Common myeloid progenitor, CD34-positive (primary cell): ENCODE results near the gene C14orf132.

Experiments used
- CTCF ChIA-PET: fragments of 350-600 bp; sonication (Branson Sonifier 250); formaldehyde crosslinking; loops from one replicate; lab custom pipeline; 2021; ENCODE audit warnings: antibody characterized with exemption; lab: Charles Lee
- POLR2A ChIA-PET: fragments of 350-600 bp; sonication (Branson Sonifier 250); formaldehyde crosslinking; loops from one replicate; lab custom pipeline; 2021; ENCODE audit warnings: antibody characterized with exemption; lab: Charles Lee
- DNase-seq, 3 donors: peaks; one replicate each; pipeline versions ENCODE4 v3.0.0 to v3.0.0-alpha.2; 2013
- H3K27ac ChIP-seq, 2 experiments: 1 replicate in 1 of 2; 2 replicates in 1 of 2; pipeline ENCODE4 v1.7.0; 2013; ENCODE audit warnings: inconsistent platforms in 2 of 2, low read length in 2 of 2, mild to moderate bottlenecking in 2 of 2, low read depth in 1 of 2, moderate library complexity in 1 of 2; ENCODE audit not compliant: severe bottlenecking in 2 of 2, insufficient read depth in 1 of 2, poor library complexity in 1 of 2
- H3K27me3 ChIP-seq, 5 experiments: replicated peaks in 2 of 5; 1 replicate in 3 of 5; 2 replicates in 2 of 5; pipeline versions ENCODE4 v1.6.1 to v1.7.0; 2013; ENCODE audit warnings: low read length in 4 of 5, mild to moderate bottlenecking in 2 of 5, moderate library complexity in 2 of 5, inconsistent platforms in 1 of 5; ENCODE audit not compliant: insufficient read depth in 5 of 5, control insufficient read depth in 4 of 5
- H3K36me3 ChIP-seq, 4 experiments: 1 replicate in 2 of 4; 2 replicates in 2 of 4; pipeline versions ENCODE4 v1.6.1 to v1.7.0; 2013; ENCODE audit warnings: low read length in 3 of 4, control low read depth in 1 of 4, mild to moderate bottlenecking in 1 of 4; ENCODE audit not compliant: control insufficient read depth in 4 of 4, insufficient read depth in 4 of 4
- H3K4me1 ChIP-seq, 4 experiments: 1 replicate in 3 of 4; 2 replicates in 1 of 4; pipeline versions ENCODE4 v1.6.1 to v1.7.1; 2013; ENCODE audit warnings: low read length in 3 of 4, mild to moderate bottlenecking in 3 of 4, control low read depth in 1 of 4, inconsistent platforms in 1 of 4, moderate library complexity in 1 of 4; ENCODE audit not compliant: control insufficient read depth in 4 of 4, insufficient read depth in 4 of 4; ENCODE audit errors: control extremely low read depth in 1 of 4
- H3K4me3 ChIP-seq, 7 experiments: 1 replicate in 4 of 7; 2 replicates in 3 of 7; pipeline versions ENCODE4 v1.5.1 to v1.7.0; 2013; ENCODE audit warnings: mild to moderate bottlenecking in 7 of 7, low read length in 6 of 7, moderate library complexity in 6 of 7, inconsistent platforms in 2 of 7, low read depth in 2 of 7, control low read depth in 1 of 7; ENCODE audit not compliant: insufficient read depth in 4 of 7, control insufficient read depth in 1 of 7; ENCODE audit errors: extremely low read depth in 1 of 7
- H3K9me3 ChIP-seq, 5 experiments: 1 replicate in 4 of 5; 2 replicates in 1 of 5; pipeline versions ENCODE4 v1.6.1 to v1.7.1; 2013; ENCODE audit warnings: low read length in 4 of 5, mild to moderate bottlenecking in 2 of 5, inconsistent platforms in 1 of 5, low read depth in 1 of 5, moderate library complexity in 1 of 5; ENCODE audit not compliant: control insufficient read depth in 4 of 5, insufficient read depth in 2 of 5; ENCODE audit errors: control extremely low read depth in 1 of 5
- WGBS: methylation state at CpG from one replicate; pipeline ENCODE4 v1.1.5; 2013; ENCODE audit not compliant: insufficient coverage; 5-methylcytosine and 5-hydroxymethylcytosine counted together

C14orf132 gene

DNA sequence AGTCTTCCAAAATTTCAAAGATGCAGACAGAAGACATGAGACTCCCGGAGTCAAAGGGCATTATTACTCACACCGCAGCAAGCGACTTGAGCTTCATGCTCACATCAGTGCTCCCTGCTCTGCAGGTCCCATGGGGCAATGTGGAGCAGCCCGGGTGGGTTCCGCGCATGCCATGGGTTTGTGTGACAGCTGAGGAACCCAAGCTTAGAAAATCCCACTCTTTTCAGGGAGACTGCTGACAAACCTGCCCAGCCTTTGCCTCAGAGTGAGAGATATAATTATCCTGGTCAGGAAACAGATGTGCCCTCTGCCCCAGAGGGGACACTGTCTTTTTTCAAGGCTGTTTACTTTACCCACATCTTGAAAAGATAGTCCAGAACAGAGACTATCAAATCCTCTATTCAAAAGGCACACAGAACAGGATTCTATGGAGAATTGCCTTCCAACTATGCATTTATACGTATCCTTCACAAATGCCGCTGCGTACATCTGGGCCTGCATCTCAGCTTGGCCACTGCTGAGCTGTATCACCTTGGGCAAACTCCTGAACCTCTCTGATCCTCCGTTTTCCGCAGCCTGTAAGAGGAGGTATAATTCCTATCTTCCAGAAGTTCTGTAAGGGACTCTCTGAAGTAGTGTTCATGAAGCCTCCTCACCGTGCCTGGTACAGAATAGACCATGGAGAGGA, 16.0 kb downstream of the C14orf132 start:
- no peak overlapping the region for H3K4me3 ChIP-seq
- no peaks in the 10 kb centered on the region for H3K36me3 ChIP-seq
- no peaks in the 10 kb centered on the region for H3K9me3 ChIP-seq
- no peaks in the 10 kb centered on the region for H3K4me1 ChIP-seq
- H3K27ac ChIP-seq = no peak overlapping the region
- H3K27me3 ChIP-seq = peaks cover 0 to 26% (median 7%) of the 10 kb centered on the region in 5 experiments
- WGBS = 98% methylated on average over 9 of the region's 12 CpGs
- no peak for DNase-seq
- CTCF ChIA-PET = no interaction called here
- POLR2A ChIA-PET = no interaction called here

DNA sequence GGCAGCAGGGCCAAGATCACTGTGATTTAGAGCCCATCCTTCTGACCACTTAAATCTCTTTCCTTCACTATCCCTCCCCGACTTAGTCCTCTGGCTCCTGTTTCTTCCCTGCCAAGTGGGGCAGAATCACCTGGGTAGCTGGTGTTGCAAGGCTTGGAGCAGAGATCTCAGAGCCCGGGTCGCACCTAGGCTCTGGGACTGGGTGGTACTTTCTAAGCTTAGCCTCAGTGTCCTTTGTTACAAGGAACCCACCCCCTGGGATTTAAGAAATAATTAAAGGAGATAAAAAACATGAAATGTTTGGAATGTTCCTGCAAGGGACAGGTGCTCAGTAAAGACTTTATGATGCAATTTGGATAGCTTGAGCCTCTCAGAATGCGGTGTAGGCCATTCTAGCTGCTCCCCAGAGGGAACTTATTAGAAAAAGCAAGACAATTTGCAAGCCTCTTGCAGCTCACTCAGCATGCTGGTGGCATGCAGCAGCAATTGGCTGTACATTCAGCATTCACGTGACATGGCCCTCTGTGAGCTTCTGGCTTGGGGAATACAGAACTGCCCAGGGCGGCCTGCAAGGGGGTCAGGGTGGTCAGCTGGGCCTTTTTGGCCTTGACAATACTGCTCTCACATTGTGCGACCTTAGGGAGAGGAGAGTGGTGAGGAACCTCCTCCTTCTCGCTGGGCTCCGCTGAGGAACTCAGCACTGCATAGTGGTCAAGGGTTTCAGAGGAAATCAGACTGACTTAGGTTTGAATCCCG, 16.8 kb downstream of the C14orf132 start:
- CTCF ChIA-PET = no interaction called here
- POLR2A ChIA-PET = no interaction called here
- no peak for DNase-seq
- H3K4me1 ChIP-seq = no peaks in the 10 kb centered on the region
- no peaks in the 10 kb centered on the region for H3K36me3 ChIP-seq
- H3K27ac ChIP-seq = no peak overlapping the region
- 98% methylated on average over 7 of the region's 10 CpGs for WGBS
- no peak overlapping the region for H3K4me3 ChIP-seq
- no peaks in the 10 kb centered on the region for H3K9me3 ChIP-seq
- peaks cover 0 to 25% (median 10%) of the 10 kb centered on the region in 5 experiments for H3K27me3 ChIP-seq

DNA sequence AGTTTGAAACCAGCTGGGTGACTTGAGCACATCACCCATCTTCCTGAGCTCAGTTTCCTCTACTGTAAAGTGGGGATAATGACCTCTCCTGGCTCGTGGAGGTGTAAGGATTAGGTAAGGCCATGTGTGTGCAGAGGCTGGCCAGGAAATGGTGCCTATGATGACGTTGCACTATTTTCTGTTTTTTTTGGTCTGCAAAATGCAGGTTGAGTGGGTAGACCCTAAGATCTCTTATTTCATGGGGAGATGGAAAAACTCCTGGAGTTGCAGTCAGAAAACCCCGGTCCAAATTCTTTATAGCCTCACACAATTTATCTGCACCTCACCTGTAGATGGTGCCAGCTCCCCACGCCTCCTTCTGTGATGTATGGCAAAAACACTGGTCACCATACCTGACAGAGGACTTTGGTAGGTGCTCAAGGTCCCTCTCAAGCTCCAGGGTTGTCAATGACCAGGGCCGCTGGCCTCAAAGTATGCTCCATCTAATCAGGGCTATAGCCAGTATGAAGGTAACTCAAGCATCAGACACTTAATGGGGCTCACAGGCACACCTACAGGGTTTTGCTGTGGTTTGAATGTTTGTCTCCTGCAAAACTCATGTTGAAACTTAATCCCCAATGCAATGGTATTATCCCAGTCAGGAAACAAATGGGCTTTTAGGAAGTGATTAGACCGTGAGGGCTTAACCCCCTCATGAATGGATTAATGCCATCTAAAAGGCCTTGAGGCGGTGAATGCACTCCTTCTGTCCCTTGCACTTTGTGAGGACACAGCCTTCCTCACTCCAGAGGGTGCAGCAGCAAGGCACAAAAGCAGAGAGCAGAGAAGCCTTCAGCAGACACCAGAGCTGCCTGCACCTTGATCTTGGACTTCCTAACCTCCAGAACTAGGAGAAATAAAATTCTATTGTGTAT, 17.6 kb downstream of the C14orf132 start:
- Histone ChIP-seq H3K4me1 (no peaks in the 10 kb centered on the region), H3K36me3 (no peaks in the 10 kb centered on the region), H3K9me3 (no peaks in the 10 kb centered on the region), H3K27me3 (peaks cover 0 to 24% (median 10%) of the 10 kb centered on the region in 5 experiments), H3K4me3 (no peak overlapping the region), H3K27ac (no peak overlapping the region)
- 87% methylated on average over 5 of the region's 7 CpGs for WGBS
- DNase-seq = no peak
- CTCF ChIA-PET = no interaction called here
- POLR2A ChIA-PET = no interaction called here

DNA sequence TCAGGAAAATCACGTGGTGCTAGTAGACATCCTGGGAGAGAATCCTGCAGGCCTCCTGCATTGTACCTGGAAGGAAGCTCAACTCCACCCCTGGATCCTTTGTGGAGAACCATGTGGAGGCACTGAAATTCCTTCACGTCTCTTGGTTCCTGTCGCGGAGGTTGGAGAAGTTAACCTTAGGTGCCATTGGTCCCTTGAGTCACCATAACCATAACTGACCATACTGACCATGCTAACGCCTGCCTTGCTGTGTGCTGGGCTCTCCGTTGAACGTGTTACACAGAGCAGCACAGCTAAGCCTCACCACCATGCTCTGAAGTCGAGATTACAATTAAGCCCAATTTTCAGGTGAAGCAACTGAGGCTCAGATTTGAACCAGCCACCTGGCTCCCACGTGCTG, 18.6 kb downstream of the C14orf132 start:
- 92% methylated on average over 9 of the region's 9 CpGs for WGBS
- no peak overlapping the region for H3K27ac ChIP-seq
- no peak overlapping the region for H3K4me3 ChIP-seq
- H3K4me1 ChIP-seq = no peaks in the 10 kb centered on the region
- peaks cover 0 to 30% (median 10%) of the 10 kb centered on the region in 5 experiments for H3K27me3 ChIP-seq
- POLR2A ChIA-PET = no interaction called here
- DNase-seq = no peak
- CTCF ChIA-PET = no interaction called here
- H3K9me3 ChIP-seq = no peaks in the 10 kb centered on the region
- H3K36me3 ChIP-seq = no peaks in the 10 kb centered on the region

DNA sequence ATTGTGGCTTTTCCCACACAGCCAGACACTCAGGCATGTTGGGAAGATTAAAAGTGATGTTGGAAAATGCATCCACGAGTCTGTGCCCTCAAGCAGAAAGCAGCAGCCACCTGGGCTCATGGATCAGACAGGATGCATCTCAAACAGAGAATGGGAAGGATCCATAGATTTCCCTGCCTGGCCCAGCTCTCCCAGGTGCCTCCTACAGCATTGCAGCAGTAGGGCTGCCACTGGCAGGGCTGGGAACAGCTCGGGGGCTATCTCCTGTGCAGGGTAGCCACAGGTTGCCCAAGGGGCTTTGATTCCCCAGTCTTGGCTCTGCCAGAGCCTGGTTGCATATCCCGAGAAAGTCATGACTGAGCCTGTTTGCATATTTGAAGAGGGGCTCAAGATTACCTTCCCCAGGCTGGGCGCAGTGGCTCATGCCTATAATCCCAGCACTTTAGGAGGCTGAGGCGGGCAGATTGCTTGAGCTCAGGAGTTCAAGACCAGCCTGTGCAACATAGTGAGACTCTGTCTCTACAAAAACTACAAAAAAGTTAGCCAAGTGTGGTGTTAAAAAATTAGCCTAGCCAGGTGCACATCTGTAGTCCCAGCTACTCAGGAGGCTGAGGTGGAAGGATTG, 19.5 kb downstream of the C14orf132 start:
- H3K27me3 ChIP-seq = peaks cover 0 to 31% (median 7%) of the 10 kb centered on the region in 5 experiments
- DNase-seq = no peak
- H3K9me3 ChIP-seq = no peaks in the 10 kb centered on the region
- ChIA-PET CTCF (no interaction called here), POLR2A (no interaction called here)
- H3K4me3 ChIP-seq = no peak overlapping the region
- no peak overlapping the region for H3K27ac ChIP-seq
- H3K4me1 ChIP-seq = no peaks in the 10 kb centered on the region
- WGBS = 92% methylated on average over 4 of the region's 5 CpGs
- H3K36me3 ChIP-seq = no peaks in the 10 kb centered on the region

DNA sequence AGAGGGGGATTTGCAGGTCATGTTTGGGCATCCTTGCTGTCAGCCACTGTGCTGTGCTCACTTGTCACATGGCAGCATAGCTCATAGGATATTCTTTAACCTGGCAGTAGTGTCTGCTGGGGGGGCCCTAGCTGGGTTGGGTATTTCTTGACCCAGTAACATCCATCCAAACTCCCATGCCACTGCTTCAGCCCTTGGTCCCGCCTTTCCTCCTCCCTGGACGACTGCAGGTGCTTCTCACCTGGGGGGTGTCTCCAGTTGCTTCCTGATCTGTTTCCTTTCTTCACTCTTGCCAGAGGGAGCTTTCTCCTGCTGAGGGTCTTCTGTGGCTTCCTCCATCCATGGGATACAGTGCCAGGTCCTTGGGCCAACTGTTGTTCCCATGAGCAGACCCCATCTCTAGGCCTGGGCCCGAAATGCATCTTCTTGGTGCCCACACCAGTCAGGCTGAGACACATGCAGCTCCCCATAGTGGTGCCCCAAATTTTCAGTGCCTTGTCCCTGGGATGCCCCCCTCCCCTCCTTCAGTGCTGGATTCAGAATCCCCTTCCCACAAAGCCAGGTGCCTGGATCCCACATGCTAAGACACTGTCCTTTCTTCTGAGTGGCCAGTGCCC, 20.5 kb downstream of the C14orf132 start:
- ChIA-PET POLR2A (no interaction called here), CTCF (no interaction called here)
- WGBS = 90% methylated on average over 3 of the region's 3 CpGs
- H3K27ac ChIP-seq = no peak overlapping the region
- DNase-seq = no peak
- H3K36me3 ChIP-seq = no peaks in the 10 kb centered on the region
- H3K4me1 ChIP-seq = no peaks in the 10 kb centered on the region
- peaks cover 0 to 29% (median 5%) of the 10 kb centered on the region in 5 experiments for H3K27me3 ChIP-seq
- no peak overlapping the region for H3K4me3 ChIP-seq
- no peaks in the 10 kb centered on the region for H3K9me3 ChIP-seq
